ENCODE results near the gene ZEB2. TPM values are rescaled to one million over a fixed set of nuclear protein-coding genes. Genes with fewer than 3 reads are reported as not detected.

The ZEB2 gene
- total RNA-seq, 1 donor from 2014 or later, result 88.5 TPM

GRCh38 chr2:144426981-144427479, 92.9 kb downstream of the ZEB2 start:
- peak overlapping the region; percentile 37 for H3K4me3 Mint-ChIP-seq
- DNase-seq (ENCODE audit: extremely low spot score, unreplicated experiment), result no peak
- peak overlapping the region; percentile 75 for H3K27ac Mint-ChIP-seq

GRCh38 chr2:144426355-144426754, 93.6 kb downstream of the ZEB2 start:
- Mint-ChIP-seq H3K4me3 (no peak overlapping the region), H3K9me3 (no peaks in the 10 kb centered on the region), H3K27me3 (peaks cover 31% of the 10 kb centered on the region), H3K4me1 (ENCODE audit: unreplicated experiment) (peaks cover 8% of the 10 kb centered on the region), H3K27ac (no peak overlapping the region), H3K36me3 (peaks cover 13% of the 10 kb centered on the region)
- DNase-seq (ENCODE audit: extremely low spot score, unreplicated experiment), result no peak
- TF ChIP-seq CTCF (conservative IDR thresholded peaks at IDR 0.05), result no peak

More at GRCh38 chr2:144426981-144427479, 92.9 kb downstream of the ZEB2 start:
- Mint-ChIP-seq H3K27me3 (peaks cover 30% of the 10 kb centered on the region), H3K36me3 (peaks cover 13% of the 10 kb centered on the region), H3K4me1 (ENCODE audit: unreplicated experiment) (peaks cover 8% of the 10 kb centered on the region), H3K9me3 (no peaks in the 10 kb centered on the region)
- TF ChIP-seq CTCF (conservative IDR thresholded peaks at IDR 0.05), result no peak

- no peak for DNase-seq (ENCODE audit: extremely low spot score, unreplicated experiment)
- Mint-ChIP-seq H3K36me3 (peaks cover 21% of the 10 kb centered on the region), H3K27me3 (peaks cover 40% of the 10 kb centered on the region), H3K4me3 (no peak overlapping the region), H3K9me3 (no peaks in the 10 kb centered on the region), H3K4me1 (ENCODE audit: unreplicated experiment) (peaks cover 8% of the 10 kb centered on the region), H3K27ac (no peak overlapping the region)
- no peak for TF ChIP-seq CTCF (conservative IDR thresholded peaks at IDR 0.05)
Measured at GRCh38 chr2:144424559-144425240, 95.2 kb downstream of the ZEB2 start.

GRCh38 chr2:144421606-144422510, 98.1 kb downstream of the ZEB2 start:
- peaks cover 1% of the 10 kb centered on the region for H3K4me1 Mint-ChIP-seq (ENCODE audit: unreplicated experiment)
- H3K9me3 Mint-ChIP-seq, result no peaks in the 10 kb centered on the region
- peaks cover 23% of the 10 kb centered on the region for H3K36me3 Mint-ChIP-seq
- peaks cover 23% of the 10 kb centered on the region for H3K27me3 Mint-ChIP-seq
- no peak overlapping the region for H3K27ac Mint-ChIP-seq
- TF ChIP-seq CTCF (conservative IDR thresholded peaks at IDR 0.05), result no peak
- no peak for DNase-seq (ENCODE audit: extremely low spot score, unreplicated experiment)
- H3K4me3 Mint-ChIP-seq, result no peak overlapping the region

GRCh38 chr2:144419218-144419617, 100.7 kb downstream of the ZEB2 start:
- H3K4me3 Mint-ChIP-seq, result no peak overlapping the region
- H3K36me3 Mint-ChIP-seq, result peaks cover 35% of the 10 kb centered on the region
- H3K4me1 Mint-ChIP-seq (ENCODE audit: unreplicated experiment), result no peaks in the 10 kb centered on the region

More at GRCh38 chr2:144419218-144419617, 100.7 kb downstream of the ZEB2 start:
- Mint-ChIP-seq H3K27ac (no peak overlapping the region), H3K9me3 (no peaks in the 10 kb centered on the region), H3K27me3 (peaks cover 21% of the 10 kb centered on the region)
- no peak for DNase-seq (ENCODE audit: extremely low spot score, unreplicated experiment)
- TF ChIP-seq CTCF (conservative IDR thresholded peaks at IDR 0.05), result no peak

All from type B pancreatic cell (in vitro differentiated cells).